GM19324 (cell line): Measurements from ENCODE around the gene COQ10B.
A peak's percentile ranks its signal among the peaks of the same experiment; 100 is the strongest.
"Not testable (repeated sequence)": the region's sequence is repeated elsewhere in the genome, so short reads cannot be mapped to it uniquely, and the experiment has no call there.

ENCODE experiments used
- ATAC-seq: cut with Tn5 transposase; IDR thresholded peaks from one replicate; pipeline ENCODE4 v1.9.1; 2021; ENCODE audit warnings: mild to moderate bottlenecking, moderate library complexity; ENCODE audit not compliant: unreplicated experiment, low FRiP score

The COQ10B gene

GRCh38 chr2:197453123-197453913, at the start of gene COQ10B:
Gene COQ10B, plus strand, starts transcription at chr2:197453552. Its CDS starts 9 bp downstream, at chr2:197453561.
- peak; percentile 98 for ATAC-seq

GRCh38 chr2:197405582-197405981, 47.8 kb upstream of the COQ10B start:
- ATAC-seq: no peak

GRCh38 chr2:197414039-197414438, 39.3 kb upstream of the COQ10B start:
- ATAC-seq: no peak

GRCh38 chr2:197414515-197414914, 38.8 kb upstream of the COQ10B start:
- no peak for ATAC-seq

GRCh38 chr2:197416268-197416667, 37.1 kb upstream of the COQ10B start:
- ATAC-seq: no peak

GRCh38 chr2:197419438-197419837, 33.9 kb upstream of the COQ10B start:
- ATAC-seq: no peak

GRCh38 chr2:197423307-197423706, 30.0 kb upstream of the COQ10B start:
- ATAC-seq: no peak

- ATAC-seq: no peak
Observed at GRCh38 chr2:197425550-197425949, 27.8 kb upstream of the COQ10B start.

- no peak for ATAC-seq
Observed at GRCh38 chr2:197426723-197427603, 26.4 kb upstream of the COQ10B start.

- no peak for ATAC-seq
Observed at GRCh38 chr2:197427986-197428385, 25.4 kb upstream of the COQ10B start.

GRCh38 chr2:197431858-197432257, 21.5 kb upstream of the COQ10B start:
- no peak for ATAC-seq

GRCh38 chr2:197432527-197432926, 20.8 kb upstream of the COQ10B start:
- ATAC-seq: not testable (repeated sequence)

- ATAC-seq: no peak
Observed at GRCh38 chr2:197433780-197434438, 19.4 kb upstream of the COQ10B start.

- ATAC-seq: peak; percentile 92
Observed at GRCh38 chr2:197434541-197435513, 18.5 kb upstream of the COQ10B start, which contains the start of gene SF3B1. Gene SF3B1, minus strand, starts transcription at chr2:197435028. Its CDS starts 29 bp downstream, at chr2:197434999.

GRCh38 chr2:197435598-197436420, 17.5 kb upstream of the COQ10B start:
- ATAC-seq: no peak

- no peak for ATAC-seq
Observed at GRCh38 chr2:197437380-197437779, 16.0 kb upstream of the COQ10B start.

GRCh38 chr2:197442857-197443256, 10.5 kb upstream of the COQ10B start:
- ATAC-seq: no peak

GRCh38 chr2:197445746-197446145, 7.6 kb upstream of the COQ10B start:
- ATAC-seq: no peak

GRCh38 chr2:197446844-197447243, 6.5 kb upstream of the COQ10B start:
- no peak for ATAC-seq
